OCI-LY1 (cell line): Measurements from ENCODE around the gene SLC33A1.
"Not testable (repeated sequence)": the region's sequence is repeated elsewhere in the genome, so short reads cannot be mapped to it uniquely, and the experiment has no call there.

ENCODE experiments used
- H2AFZ ChIP-seq: fragments of 200-600 bp; sonication (generic), shearing (Covaris generic); 2 replicates; pipeline ENCODE4 v1.6.0; 2014; ENCODE audit warnings: antibody characterized with exemption, mild to moderate bottlenecking, low read length
- H3F3A ChIP-seq: fragments of 200-600 bp; sonication (generic), shearing (Covaris generic); 2 replicates; pipeline ENCODE4 v1.6.0; 2014; ENCODE audit warnings: mild to moderate bottlenecking, antibody characterized with exemption, low read length, moderate library complexity; ENCODE audit not compliant: insufficient read depth
- H3K27ac ChIP-seq: fragments of 200-600 bp; sonication (generic); 2 replicates; pipeline ENCODE4 v1.5.1; 2014; ENCODE audit warnings: low read length, mixed run types, mild to moderate bottlenecking, low read depth; ENCODE audit not compliant: poor library complexity, severe bottlenecking
- H3K27me3 ChIP-seq: fragments of 200-600 bp; sonication (generic); 2 replicates; pipeline ENCODE4 v1.6.0; 2014; ENCODE audit warnings: antibody characterized with exemption, mild to moderate bottlenecking, low read length, moderate library complexity; ENCODE audit not compliant: insufficient read depth
- H3K36me3 ChIP-seq: fragments of 200-600 bp; sonication (generic); 2 replicates; pipeline ENCODE4 v1.6.1; 2014; ENCODE audit warnings: mild to moderate bottlenecking, antibody characterized with exemption, low read length, moderate library complexity, mixed read lengths; ENCODE audit not compliant: insufficient read depth
- H3K4me1 ChIP-seq: fragments of 200-600 bp; sonication (generic); 2 replicates; pipeline ENCODE4 v1.5.1; 2014; ENCODE audit warnings: mild to moderate bottlenecking, low read length, moderate library complexity; ENCODE audit not compliant: insufficient read depth, severe bottlenecking
- H3K4me2 ChIP-seq: fragments of 200-600 bp; sonication (generic), shearing (Covaris generic); 2 replicates; pipeline ENCODE4 v1.6.1; 2014; ENCODE audit warnings: low read length
- H3K4me3 ChIP-seq: fragments of 200-600 bp; sonication (generic); 2 replicates; pipeline ENCODE4 v1.5.1; 2014; ENCODE audit warnings: low read length, low read depth, mild to moderate bottlenecking, mixed read lengths; ENCODE audit not compliant: poor library complexity, severe bottlenecking
- H3K79me2 ChIP-seq: fragments of 200-600 bp; shearing (Covaris generic); 2 replicates; pipeline ENCODE4 v1.6.1; 2016; ENCODE audit warnings: mixed run types, low read length, mixed read lengths; ENCODE audit not compliant: insufficient read depth
- H3K9ac ChIP-seq: fragments of 200-600 bp; sonication (generic), shearing (Covaris generic); 2 replicates; pipeline ENCODE4 v1.6.1; 2014; ENCODE audit warnings: mild to moderate bottlenecking, low read length, mixed read lengths
- H3K9me2 ChIP-seq: fragments of 200-600 bp; sonication (generic), shearing (Covaris generic); 2 replicates; pipeline ENCODE4 v1.6.1; 2014; ENCODE audit warnings: low read depth, mild to moderate bottlenecking, low read length, mixed read lengths
- H3K9me3 ChIP-seq: fragments of 200-600 bp; shearing (Covaris generic); 2 replicates; pipeline ENCODE4 v1.6.1; 2014; ENCODE audit warnings: low read length, mixed read lengths
- H4K20me1 ChIP-seq: fragments of 200-600 bp; sonication (generic), shearing (Covaris generic); 2 replicates; pipeline ENCODE4 v1.6.0; 2016; ENCODE audit warnings: mild to moderate bottlenecking, low read length; ENCODE audit not compliant: insufficient read depth
- CTCF ChIP-seq: fragments of 200-600 bp; sonication (generic), shearing (Covaris generic); IDR thresholded peaks from 2 replicates; pipeline ENCODE4 v1.5.1; 2017; ENCODE audit warnings: mild to moderate bottlenecking, antibody characterized with exemption, low read length, moderate library complexity, mixed read lengths
- EZH2 ChIP-seq: fragments of 200-600 bp; sonication (generic), shearing (Covaris generic); IDR thresholded peaks from 2 replicates; pipeline ENCODE4 v1.8.0; 2017; ENCODE audit warnings: borderline replicate concordance, mixed run types, mild to moderate bottlenecking, antibody characterized with exemption, low read length, moderate library complexity, mixed read lengths

The SLC33A1 gene

DNA sequence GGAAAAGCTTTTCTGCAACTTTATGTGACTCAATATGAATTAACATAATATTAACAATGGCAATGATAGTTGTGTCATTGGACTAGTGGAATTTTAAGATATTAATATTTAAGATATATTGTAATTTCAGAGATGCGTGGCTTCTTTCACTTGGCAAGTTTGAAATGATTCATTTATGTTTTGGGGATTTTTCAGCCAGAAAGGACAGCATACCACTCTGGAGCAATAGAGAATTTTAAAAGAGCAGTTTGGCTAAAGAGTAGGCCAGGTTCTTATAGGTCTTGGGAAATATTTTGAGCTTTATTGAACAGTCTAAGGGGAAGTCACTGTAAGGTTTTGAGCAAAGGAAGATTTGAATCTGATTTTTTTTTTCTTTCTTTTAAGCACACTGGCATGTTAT, 32.7 kb upstream of the SLC33A1 start:
- peaks cover 6% of the 10 kb centered on the region; the same call in 1 of the 2 replicates for H3K36me3 ChIP-seq
- H3K4me2 ChIP-seq = no peak overlapping the region
- H4K20me1 ChIP-seq = peaks cover 5% of the 10 kb centered on the region; the same call in 1 of the 2 replicates
- no peak overlapping the region for H3K27ac ChIP-seq
- no peak overlapping the region for H2AFZ ChIP-seq
- no peaks in the 10 kb centered on the region for H3K9me2 ChIP-seq
- H3F3A ChIP-seq = no peaks in the 10 kb centered on the region
- peaks cover 35% of the 10 kb centered on the region for H3K4me1 ChIP-seq
- H3K79me2 ChIP-seq = peaks cover 100% of the 10 kb centered on the region
- H3K9ac ChIP-seq = no peak overlapping the region
- no peaks in the 10 kb centered on the region for H3K27me3 ChIP-seq
- no peaks in the 10 kb centered on the region for H3K9me3 ChIP-seq
- TF ChIP-seq EZH2 (no peak), CTCF (no peak)
- no peak overlapping the region for H3K4me3 ChIP-seq

DNA sequence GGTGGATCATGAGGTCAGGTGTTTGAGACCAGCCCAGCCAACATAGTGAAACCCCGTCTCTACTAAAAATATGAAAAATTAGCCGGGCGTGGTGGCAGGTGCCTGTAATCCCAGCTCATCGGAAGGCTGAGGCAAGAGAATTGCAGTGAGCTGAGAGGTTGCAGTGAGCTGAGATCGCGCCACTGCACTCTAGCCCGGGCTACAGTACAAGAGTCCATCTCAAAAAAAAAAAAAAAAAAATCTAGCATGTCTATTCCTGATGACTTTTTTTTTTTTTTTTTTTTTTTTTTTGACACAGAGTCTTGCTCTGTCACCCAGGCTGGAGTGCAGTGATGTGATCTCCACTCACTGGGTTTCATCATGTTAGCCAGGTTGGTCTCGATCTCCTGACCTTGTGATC, 32.1 kb upstream of the SLC33A1 start:
- not testable (repeated sequence) for H3K9me3 ChIP-seq, H3K9ac ChIP-seq, H3K4me2 ChIP-seq, H3K9me2 ChIP-seq, H4K20me1 ChIP-seq, H2AFZ ChIP-seq, H3F3A ChIP-seq, H3K4me3 ChIP-seq, H3K27me3 ChIP-seq, H3K36me3 ChIP-seq, H3K27ac ChIP-seq
- peaks cover 100% of the 10 kb centered on the region for H3K79me2 ChIP-seq
- H3K4me1 ChIP-seq = peaks cover 41% of the 10 kb centered on the region

DNA sequence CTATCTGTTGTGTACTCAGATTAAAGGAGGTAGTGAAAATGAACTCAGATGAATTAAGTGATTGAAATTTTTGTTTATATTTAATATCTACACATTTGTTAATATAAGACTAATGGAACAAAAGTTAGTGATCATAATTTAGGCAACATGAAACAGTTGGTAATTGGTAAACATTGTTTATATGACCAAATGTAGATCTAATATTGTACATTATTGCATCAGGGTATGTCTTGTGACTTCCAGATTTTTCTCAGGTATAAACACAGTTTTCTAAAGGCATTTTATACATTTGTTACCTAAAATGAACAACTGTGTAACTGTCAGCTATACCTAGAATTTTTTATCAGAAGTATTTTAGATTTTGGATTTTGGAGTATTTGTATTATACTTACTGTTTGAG, 31.1 kb upstream of the SLC33A1 start:
- no peaks in the 10 kb centered on the region for H3K9me3 ChIP-seq
- no peaks in the 10 kb centered on the region for H3K36me3 ChIP-seq
- no peak overlapping the region for H3K9ac ChIP-seq
- no peak overlapping the region for H3K4me3 ChIP-seq
- no peaks in the 10 kb centered on the region for H3K27me3 ChIP-seq
- H3K9me2 ChIP-seq = no peaks in the 10 kb centered on the region
- H3K79me2 ChIP-seq = peaks cover 100% of the 10 kb centered on the region
- H3K27ac ChIP-seq = no peak overlapping the region
- H4K20me1 ChIP-seq = peaks cover 5% of the 10 kb centered on the region
- no peak for TF ChIP-seq CTCF
- TF ChIP-seq EZH2 = no peak
- no peak overlapping the region for H2AFZ ChIP-seq
- H3F3A ChIP-seq = no peaks in the 10 kb centered on the region
- H3K4me2 ChIP-seq = no peak overlapping the region
- H3K4me1 ChIP-seq = peaks cover 49% of the 10 kb centered on the region

DNA sequence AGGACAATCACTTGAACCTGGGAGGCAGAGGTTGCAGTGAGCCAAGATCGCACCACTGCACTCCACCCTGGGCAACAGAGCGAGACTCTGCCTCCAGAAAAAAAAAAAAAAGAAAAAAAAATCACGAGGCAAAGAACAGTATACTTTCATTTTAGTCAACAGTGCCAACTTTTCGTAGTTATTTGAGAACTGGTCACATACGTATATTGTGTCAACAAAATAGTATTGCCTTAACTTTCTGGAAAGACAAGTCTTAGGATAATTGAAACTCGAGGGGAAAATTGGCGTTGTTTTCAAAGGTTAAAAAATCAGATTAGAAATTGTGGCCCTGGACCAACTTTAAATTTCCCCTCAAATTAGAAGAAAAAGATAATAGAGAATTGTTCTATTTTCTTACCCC, 30.1 kb upstream of the SLC33A1 start:
- Histone ChIP-seq H3K9me2 (no peaks in the 10 kb centered on the region), H3K27me3 (no peaks in the 10 kb centered on the region), H3K4me2 (no peak overlapping the region), H3K36me3 (no peaks in the 10 kb centered on the region), H3K9me3 (no peaks in the 10 kb centered on the region), H3K79me2 (peaks cover 100% of the 10 kb centered on the region), H3K4me3 (no peak overlapping the region), H4K20me1 (peaks cover 5% of the 10 kb centered on the region), H3K4me1 (peaks cover 44% of the 10 kb centered on the region), H3K27ac (no peak overlapping the region), H2AFZ (no peak overlapping the region), H3F3A (no peaks in the 10 kb centered on the region), H3K9ac (no peak overlapping the region)
- TF ChIP-seq CTCF (no peak; the same call in 1 of the 2 replicates), EZH2 (no peak)
